GM12865 (cell line): ENCODE results near the gene CPEB3.

Experiments
- DNase-seq: peaks from one replicate; pipeline ENCODE4 v3.0.0; 2010; ENCODE audit warnings: low read depth
- H3K4me3 ChIP-seq: 2 replicates; pipeline ENCODE4 v1.5.1; 2011; ENCODE audit warnings: mild to moderate bottlenecking, low read depth, low read length, control low read depth
- TF ChIP-seq, protein P1 (sequence below): IDR thresholded peaks from 2 replicates; pipeline ENCODE4 v1.5.1; 2011; ENCODE audit warnings: low read length, control low read depth, low read depth, inconsistent platforms; ENCODE audit not compliant: insufficient read depth; ENCODE audit errors: missing control alignments

CPEB3 gene

GRCh38 chr10:92184977-92185376, 105.9 kb downstream of the CPEB3 start:
- no peak for DNase-seq
- no peak overlapping the region for H3K4me3 ChIP-seq
- TF ChIP-seq, protein P1, sequence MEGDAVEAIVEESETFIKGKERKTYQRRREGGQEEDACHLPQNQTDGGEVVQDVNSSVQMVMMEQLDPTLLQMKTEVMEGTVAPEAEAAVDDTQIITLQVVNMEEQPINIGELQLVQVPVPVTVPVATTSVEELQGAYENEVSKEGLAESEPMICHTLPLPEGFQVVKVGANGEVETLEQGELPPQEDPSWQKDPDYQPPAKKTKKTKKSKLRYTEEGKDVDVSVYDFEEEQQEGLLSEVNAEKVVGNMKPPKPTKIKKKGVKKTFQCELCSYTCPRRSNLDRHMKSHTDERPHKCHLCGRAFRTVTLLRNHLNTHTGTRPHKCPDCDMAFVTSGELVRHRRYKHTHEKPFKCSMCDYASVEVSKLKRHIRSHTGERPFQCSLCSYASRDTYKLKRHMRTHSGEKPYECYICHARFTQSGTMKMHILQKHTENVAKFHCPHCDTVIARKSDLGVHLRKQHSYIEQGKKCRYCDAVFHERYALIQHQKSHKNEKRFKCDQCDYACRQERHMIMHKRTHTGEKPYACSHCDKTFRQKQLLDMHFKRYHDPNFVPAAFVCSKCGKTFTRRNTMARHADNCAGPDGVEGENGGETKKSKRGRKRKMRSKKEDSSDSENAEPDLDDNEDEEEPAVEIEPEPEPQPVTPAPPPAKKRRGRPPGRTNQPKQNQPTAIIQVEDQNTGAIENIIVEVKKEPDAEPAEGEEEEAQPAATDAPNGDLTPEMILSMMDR, result no peak

DNA sequence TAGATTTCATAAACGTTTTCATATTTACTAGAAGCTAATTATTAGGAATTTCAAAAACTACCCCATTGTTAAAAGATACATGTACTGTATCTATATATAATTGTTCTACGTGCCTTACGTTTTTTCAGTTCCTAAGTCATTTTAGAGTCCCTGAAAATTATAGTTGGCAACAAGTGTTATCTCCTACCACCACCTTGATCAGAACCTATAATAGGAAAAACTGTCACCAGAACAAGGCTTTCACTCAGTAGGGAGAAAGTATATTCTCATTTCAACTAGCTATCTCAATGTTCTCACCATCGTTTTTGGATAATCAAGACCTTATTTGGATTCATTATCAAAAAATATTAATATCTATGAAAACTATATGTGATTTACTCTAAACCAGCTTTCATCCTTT, 107.7 kb downstream of the CPEB3 start:
- TF ChIP-seq, protein P1, result no peak
- no peak for DNase-seq
- H3K4me3 ChIP-seq, result no peak overlapping the region

DNA sequence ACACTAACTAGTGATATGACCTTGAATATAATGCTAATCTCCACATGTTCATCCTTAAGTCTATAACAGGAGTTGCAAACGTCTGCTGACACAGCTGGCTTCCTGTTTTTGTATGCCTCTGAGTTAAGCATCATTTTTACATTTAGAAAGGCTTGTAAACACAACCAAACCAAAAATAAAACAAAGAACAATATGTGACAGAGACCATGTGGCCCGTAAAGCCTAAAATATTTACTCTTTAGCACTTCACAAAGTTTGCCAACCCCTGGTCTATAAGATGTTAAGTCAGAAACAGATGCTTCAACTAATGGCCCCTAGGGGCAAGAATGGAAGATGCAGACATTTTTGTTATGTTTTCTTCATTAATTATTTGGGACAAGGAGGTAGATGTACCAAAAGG, 109.3 kb downstream of the CPEB3 start:
- DNase-seq, result peak; percentile 49
- H3K4me3 ChIP-seq, result no peak overlapping the region
- TF ChIP-seq, protein P1, result peak; percentile 7

GRCh38 chr10:92180399-92180798, 110.5 kb downstream of the CPEB3 start:
- TF ChIP-seq, protein P1, result no peak
- no peak for DNase-seq
- no peak overlapping the region for H3K4me3 ChIP-seq

DNA sequence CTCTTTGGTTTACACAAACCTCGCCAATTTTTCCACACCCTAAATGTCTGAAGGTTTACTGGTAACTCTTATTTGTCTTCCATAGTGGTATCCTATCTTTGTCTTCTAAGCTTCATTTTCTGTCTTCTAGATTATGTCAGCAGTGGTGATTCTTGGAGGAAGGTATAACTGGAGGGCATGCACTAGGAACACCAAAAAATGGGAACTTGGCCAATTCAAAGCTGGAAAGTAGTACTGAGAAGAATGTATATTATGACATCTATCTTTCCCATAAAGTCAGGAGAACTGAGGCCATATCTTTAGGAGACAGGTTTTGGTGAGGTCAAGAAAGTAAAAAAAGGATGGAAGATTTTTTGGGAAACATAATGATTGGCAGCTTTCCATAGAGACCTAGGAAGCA, 113.3 kb downstream of the CPEB3 start:
- H3K4me3 ChIP-seq, result no peak overlapping the region
- TF ChIP-seq, protein P1, result no peak
- DNase-seq, result no peak

GRCh38 chr10:92175164-92175563, 115.7 kb downstream of the CPEB3 start:
- DNase-seq, result no peak
- H3K4me3 ChIP-seq, result no peak overlapping the region
- TF ChIP-seq, protein P1, result no peak

- TF ChIP-seq, protein P1, result no peak
- no peak for DNase-seq
- H3K4me3 ChIP-seq, result no peak overlapping the region
Observed at GRCh38 chr10:92173996-92174395, 116.9 kb downstream of the CPEB3 start.
